ELF-1 (cell line): Measurements from ENCODE around the gene VSTM4.

Experiments
- DNase-seq: peaks from one replicate; pipeline ENCODE4 v3.0.0-alpha.2; 2016; ENCODE audit warnings: low read depth, low spot score

VSTM4 gene

GRCh38 chr10:49116509-49117375 is 1.4 kb upstream of the VSTM4 start:
- DNase-seq = no peak

- no peak for DNase-seq
These were observed 630 bp upstream of the VSTM4 start for GRCh38 chr10:49115796-49116508.

- DNase-seq = no peak
These were observed 656 bp downstream of the VSTM4 start for GRCh38 chr10:49114718-49115014.

GRCh38 chr10:49113741-49114141 is 1.6 kb downstream of the VSTM4 start:
- no peak for DNase-seq

GRCh38 chr10:49112851-49113250 is 2.5 kb downstream of the VSTM4 start:
- DNase-seq = no peak

- no peak for DNase-seq
These were observed 3.2 kb downstream of the VSTM4 start for GRCh38 chr10:49112098-49112497.

- no peak for DNase-seq
These were observed 4.0 kb downstream of the VSTM4 start for GRCh38 chr10:49111320-49111698.

- DNase-seq = no peak
These were observed 4.5 kb downstream of the VSTM4 start for GRCh38 chr10:49110684-49111319.

GRCh38 chr10:49109669-49110340 is 5.5 kb downstream of the VSTM4 start:
- DNase-seq = no peak

GRCh38 chr10:49108656-49109055 is 6.7 kb downstream of the VSTM4 start:
- DNase-seq = no peak

- DNase-seq = no peak
These were observed 7.4 kb downstream of the VSTM4 start for GRCh38 chr10:49107887-49108267.

GRCh38 chr10:49107111-49107886 is 8.0 kb downstream of the VSTM4 start:
- no peak for DNase-seq

- no peak for DNase-seq
These were observed 8.9 kb downstream of the VSTM4 start for GRCh38 chr10:49106451-49106850.

GRCh38 chr10:49105076-49105475 is 10.2 kb downstream of the VSTM4 start:
- DNase-seq = no peak

GRCh38 chr10:49104323-49104722 is 11.0 kb downstream of the VSTM4 start:
- no peak for DNase-seq

GRCh38 chr10:49103761-49104160 is 11.6 kb downstream of the VSTM4 start:
- no peak for DNase-seq

- no peak for DNase-seq
These were observed 16.3 kb downstream of the VSTM4 start for GRCh38 chr10:49099046-49099445.

GRCh38 chr10:49096890-49097445 is 18.4 kb downstream of the VSTM4 start:
- DNase-seq = no peak

GRCh38 chr10:49094646-49095045 is 20.7 kb downstream of the VSTM4 start:
- DNase-seq = no peak

- no peak for DNase-seq
These were observed 21.4 kb downstream of the VSTM4 start for GRCh38 chr10:49093922-49094321.

- no peak for DNase-seq
These were observed 22.8 kb downstream of the VSTM4 start for GRCh38 chr10:49092477-49092876.
